ENCODE data around the gene AHCYL2. TPM values are rescaled to one million over a fixed set of nuclear protein-coding genes. Genes with fewer than 3 reads are reported as not detected.

Gene AHCYL2
- total RNA-seq, 1 experiment from 2014 or later, result 25.6 TPM

GRCh38 chr7:129317450-129317849 lies 92.6 kb downstream of the AHCYL2 start (continued):
- TF ChIP-seq GRHL2 (CRISPR knock-in tag; IDR thresholded peaks at IDR 0.05; ENCODE audit: insufficient replicate concordance, severe bottlenecking), result no peak
- TF ChIP-seq ERG (CRISPR knock-in tag; IDR thresholded peaks at IDR 0.05), result no peak

- Mint-ChIP-seq H3K27ac (no peak overlapping the region), H3K36me3 (peaks cover 25% of the 10 kb centered on the region), H3K9me3 (peaks cover 27% of the 10 kb centered on the region), H3K4me3 (no peak overlapping the region), H3K27me3 (ENCODE audit: low read depth) (no peaks in the 10 kb centered on the region), H3K4me1 (no peaks in the 10 kb centered on the region)
- DNase-seq (ENCODE audit: low spot score), result no peak
- ATAC-seq, result no peak
- TF ChIP-seq ARID4B (CRISPR knock-in tag; IDR thresholded peaks at IDR 0.05; ENCODE audit: borderline replicate concordance) (no peak), ZNF281 (CRISPR knock-in tag; IDR thresholded peaks at IDR 0.05) (no peak), USF1 (CRISPR knock-in tag; IDR thresholded peaks at IDR 0.05) (no peak), EMX1 (CRISPR knock-in tag; IDR thresholded peaks at IDR 0.05) (no peak), MXD4 (CRISPR knock-in tag; IDR thresholded peaks at IDR 0.05; ENCODE audit: borderline replicate concordance) (no peak), FOXP4 (CRISPR knock-in tag; IDR thresholded peaks at IDR 0.05) (no peak), JUN (CRISPR knock-in tag; IDR thresholded peaks at IDR 0.05) (no peak), TEAD4 (CRISPR knock-in tag; IDR thresholded peaks at IDR 0.05) (no peak), NR1H2 (CRISPR knock-in tag; IDR thresholded peaks at IDR 0.05) (no peak), IRF2 (CRISPR knock-in tag; IDR thresholded peaks at IDR 0.05; ENCODE audit: borderline replicate concordance, low read depth) (no peak), AR (CRISPR knock-in tag; IDR thresholded peaks at IDR 0.05) (no peak), NFYB (CRISPR knock-in tag; conservative IDR thresholded peaks at IDR 0.05; ENCODE audit: low read depth) (no peak), FOXJ3 (CRISPR knock-in tag; IDR thresholded peaks at IDR 0.05; ENCODE audit: borderline replicate concordance) (no peak), ESRRA (CRISPR knock-in tag; IDR thresholded peaks at IDR 0.05; ENCODE audit: borderline replicate concordance) (no peak), FOXP1 (CRISPR knock-in tag; IDR thresholded peaks at IDR 0.05; ENCODE audit: borderline replicate concordance) (no peak)
- CTCF ChIA-PET, result interaction anchor here (1.1 kb wide), 1 partner anchor 16 kb away, joined by 4 read pairs; no protein-coding TSS in a partner anchor
- POLR2A ChIA-PET, result no interaction called here
These were observed 102.2 kb downstream of the AHCYL2 start for GRCh38 chr7:129327076-129327475.
